HG03103 (cell line): ENCODE data around the gene HCST.
"Not testable (repeated sequence)": the region's sequence is repeated elsewhere in the genome, so short reads cannot be mapped to it uniquely, and the experiment has no call there.

Experiments used
- ATAC-seq: cut with Tn5 transposase; IDR thresholded peaks from one replicate; pipeline ENCODE4 v1.9.1; 2021; ENCODE audit warnings: low read depth; ENCODE audit not compliant: unreplicated experiment

The HCST gene, protein sequence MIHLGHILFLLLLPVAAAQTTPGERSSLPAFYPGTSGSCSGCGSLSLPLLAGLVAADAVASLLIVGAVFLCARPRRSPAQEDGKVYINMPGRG

DNA sequence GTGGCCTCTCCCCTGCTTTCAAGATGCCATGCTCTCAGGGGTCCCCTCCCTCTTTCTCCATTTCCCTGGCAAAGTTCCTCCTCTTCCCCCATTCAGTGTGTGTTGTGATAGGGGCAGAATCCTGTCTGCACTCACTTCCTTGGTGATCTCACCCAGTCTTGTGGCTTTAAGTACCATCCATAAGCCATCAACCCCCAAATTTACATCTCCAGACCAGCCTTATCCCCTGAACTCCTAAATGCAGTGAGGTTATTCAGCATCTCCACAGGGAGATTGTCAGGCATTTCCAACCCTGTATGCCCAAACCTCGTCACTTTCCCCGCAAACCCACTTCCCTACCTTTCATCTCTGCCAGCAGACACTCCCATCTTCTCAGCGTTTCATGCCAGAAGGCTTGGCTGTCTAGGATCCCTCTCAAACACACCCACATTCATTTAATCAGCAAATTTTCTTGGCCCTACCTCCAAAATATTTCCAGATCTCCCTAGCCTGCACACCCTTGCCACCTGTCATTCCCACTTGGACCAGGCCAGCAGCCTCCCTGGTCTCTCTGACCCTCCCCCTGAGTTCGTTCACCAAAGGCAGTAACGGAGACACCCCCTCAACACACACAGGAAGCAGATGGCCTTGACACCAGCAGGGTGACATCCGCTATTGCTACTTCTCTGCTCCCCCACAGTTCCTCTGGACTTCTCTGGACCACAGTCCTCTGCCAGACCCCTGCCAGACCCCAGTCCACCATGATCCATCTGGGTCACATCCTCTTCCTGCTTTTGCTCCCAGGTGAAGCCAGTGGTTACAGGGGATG lies at the start of gene HCST:
TSS of gene HCST (plus strand) at position 676 of the 808 bp plus-strand sequence. CDS start at position 741, 65 bp downstream.
- no peak for ATAC-seq

- ATAC-seq, result no peak
These were observed 49.1 kb upstream of the HCST start for GRCh38 chr19:35853038-35853756.

DNA sequence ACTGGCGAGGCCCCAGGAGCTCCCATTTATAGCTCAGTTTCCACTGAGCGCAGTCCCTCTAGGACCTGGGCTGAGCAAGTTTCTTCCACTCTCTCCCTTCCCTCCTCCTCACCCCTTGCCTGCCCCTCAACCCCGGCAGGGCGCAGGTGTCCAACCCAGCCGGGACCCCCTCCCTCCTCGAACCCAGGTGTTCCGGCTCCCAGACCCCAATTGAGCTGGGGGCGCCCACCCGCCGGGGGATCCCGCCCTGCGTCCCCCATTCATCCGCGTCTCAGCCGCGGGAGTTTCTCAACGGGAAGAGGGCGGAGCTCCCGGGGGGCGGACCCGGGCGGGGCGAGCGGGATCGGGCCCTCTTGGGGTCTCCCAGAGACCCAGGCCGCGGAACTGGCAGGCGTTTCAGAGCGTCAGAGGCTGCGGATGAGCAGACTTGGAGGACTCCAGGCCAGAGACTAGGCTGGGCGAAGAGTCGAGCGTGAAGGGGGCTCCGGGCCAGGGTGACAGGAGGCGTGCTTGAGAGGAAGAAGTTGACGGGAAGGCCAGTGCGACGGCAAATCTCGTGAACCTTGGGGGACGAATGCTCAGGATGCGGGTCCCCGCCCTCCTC lies 45.7 kb upstream of the HCST start, which contains the start of gene KIRREL2:
TSS of gene KIRREL2 (plus strand) at position 366 of the 604 bp plus-strand sequence. CDS start at position 575, 209 bp downstream.
- no peak for ATAC-seq

DNA sequence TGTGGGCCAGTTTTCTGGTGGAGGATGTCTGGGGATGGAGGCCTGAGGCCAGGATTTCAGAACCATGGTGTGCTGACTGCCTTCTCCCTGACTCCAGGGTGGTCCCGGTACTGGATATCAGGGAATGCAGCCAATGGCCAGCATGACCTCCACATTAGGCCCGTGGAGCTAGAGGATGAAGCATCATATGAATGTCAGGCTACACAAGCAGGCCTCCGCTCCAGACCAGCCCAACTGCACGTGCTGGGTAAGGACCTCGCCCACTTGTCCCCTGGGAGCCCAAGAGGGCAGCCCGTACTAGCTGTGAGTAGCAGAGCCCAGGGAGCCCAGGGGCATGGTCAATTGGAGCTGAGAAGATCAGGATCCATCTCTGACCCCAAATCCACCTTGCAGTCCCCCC lies 44.0 kb upstream of the HCST start:
- ATAC-seq, result no peak

- ATAC-seq, result no peak
These were observed 42.9 kb upstream of the HCST start for GRCh38 chr19:35859414-35859813.

GRCh38 chr19:35860436-35860817 lies 41.9 kb upstream of the HCST start:
- no peak for ATAC-seq

DNA sequence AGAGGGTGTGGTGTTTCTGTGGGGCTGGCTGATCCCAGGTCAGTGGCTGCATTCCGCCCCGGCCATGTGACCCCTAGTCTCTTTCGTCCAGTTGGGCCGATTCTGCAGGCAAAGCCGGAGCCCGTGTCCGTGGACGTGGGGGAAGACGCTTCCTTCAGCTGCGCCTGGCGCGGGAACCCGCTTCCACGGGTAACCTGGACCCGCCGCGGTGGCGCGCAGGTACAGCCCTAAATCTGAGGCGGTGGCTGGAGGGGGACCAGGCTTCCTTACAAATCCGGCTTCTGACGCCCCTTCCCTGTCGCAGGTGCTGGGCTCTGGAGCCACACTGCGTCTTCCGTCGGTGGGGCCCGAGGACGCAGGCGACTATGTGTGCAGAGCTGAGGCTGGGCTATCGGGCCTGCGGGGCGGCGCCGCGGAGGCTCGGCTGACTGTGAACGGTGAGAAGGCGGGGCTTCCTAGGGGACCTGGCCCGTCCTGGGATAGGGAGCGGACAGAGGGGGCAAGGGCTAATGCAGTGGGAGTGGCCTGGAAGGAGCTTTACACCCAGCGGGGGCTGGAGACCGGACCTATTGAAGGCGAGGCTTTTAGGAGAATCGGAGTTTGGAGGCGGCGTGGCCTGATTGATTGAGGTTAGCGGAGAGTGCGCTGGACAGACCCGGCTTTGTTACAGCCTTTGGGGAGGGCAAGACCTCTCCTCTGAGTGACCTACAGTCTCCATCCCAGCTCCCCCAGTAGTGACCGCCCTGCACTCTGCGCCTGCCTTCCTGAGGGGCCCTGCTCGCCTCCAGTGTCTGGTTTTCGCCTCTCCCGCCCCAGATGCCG lies 41.3 kb upstream of the HCST start:
- no peak for ATAC-seq

DNA sequence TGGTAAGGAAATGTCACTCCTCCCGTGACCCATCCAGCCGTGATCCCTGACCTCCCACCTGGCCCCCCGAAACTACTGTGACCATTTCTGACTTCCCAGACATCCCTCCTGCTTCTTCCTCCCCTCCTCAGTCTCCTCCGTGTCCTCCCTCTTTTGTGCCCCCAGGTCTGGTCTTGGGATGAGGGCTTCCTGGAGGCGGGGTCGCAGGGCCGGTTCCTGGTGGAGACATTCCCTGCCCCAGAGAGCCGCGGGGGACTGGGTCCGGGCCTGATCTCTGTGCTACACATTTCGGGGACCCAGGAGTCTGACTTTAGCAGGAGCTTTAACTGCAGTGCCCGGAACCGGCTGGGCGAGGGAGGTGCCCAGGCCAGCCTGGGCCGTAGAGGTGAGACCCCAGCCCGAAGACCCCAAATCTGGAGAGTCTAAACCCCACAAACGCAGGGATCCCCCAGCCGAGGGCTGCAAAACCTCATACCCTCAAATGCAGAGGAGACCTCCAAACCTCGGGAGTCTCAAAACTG lies 40.6 kb upstream of the HCST start:
- no peak for ATAC-seq

- ATAC-seq, result no peak
These were observed 39.8 kb upstream of the HCST start for GRCh38 chr19:35862528-35862927.

DNA sequence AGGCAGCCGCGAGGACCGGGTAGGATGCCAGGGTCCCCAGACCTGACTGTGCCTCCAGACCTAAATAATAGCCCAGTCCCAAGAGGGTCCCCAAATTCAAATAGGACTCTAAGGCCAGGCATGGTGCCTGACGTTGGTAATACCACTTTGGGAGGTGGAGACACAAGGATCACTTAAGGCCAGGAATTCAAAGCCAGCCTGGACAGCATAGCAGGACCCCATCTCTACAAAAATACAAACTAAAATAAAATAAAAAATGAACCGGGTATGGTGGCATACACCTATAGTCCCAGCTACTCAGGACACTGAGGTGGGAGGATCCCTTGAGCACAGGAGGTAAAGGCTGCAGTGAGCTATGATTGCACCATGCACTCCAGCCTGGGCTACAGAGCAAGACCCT lies 39.3 kb upstream of the HCST start:
- no peak for ATAC-seq

GRCh38 chr19:35868172-35868822 lies 34.0 kb upstream of the HCST start, which contains the start of gene APLP1:
APLP1 (plus strand) TSS chr19:35868574; CDS start chr19:35868637, 63 bp downstream.
- ATAC-seq, result no peak

GRCh38 chr19:35868823-35869326 lies 33.5 kb upstream of the HCST start:
- ATAC-seq, result no peak

DNA sequence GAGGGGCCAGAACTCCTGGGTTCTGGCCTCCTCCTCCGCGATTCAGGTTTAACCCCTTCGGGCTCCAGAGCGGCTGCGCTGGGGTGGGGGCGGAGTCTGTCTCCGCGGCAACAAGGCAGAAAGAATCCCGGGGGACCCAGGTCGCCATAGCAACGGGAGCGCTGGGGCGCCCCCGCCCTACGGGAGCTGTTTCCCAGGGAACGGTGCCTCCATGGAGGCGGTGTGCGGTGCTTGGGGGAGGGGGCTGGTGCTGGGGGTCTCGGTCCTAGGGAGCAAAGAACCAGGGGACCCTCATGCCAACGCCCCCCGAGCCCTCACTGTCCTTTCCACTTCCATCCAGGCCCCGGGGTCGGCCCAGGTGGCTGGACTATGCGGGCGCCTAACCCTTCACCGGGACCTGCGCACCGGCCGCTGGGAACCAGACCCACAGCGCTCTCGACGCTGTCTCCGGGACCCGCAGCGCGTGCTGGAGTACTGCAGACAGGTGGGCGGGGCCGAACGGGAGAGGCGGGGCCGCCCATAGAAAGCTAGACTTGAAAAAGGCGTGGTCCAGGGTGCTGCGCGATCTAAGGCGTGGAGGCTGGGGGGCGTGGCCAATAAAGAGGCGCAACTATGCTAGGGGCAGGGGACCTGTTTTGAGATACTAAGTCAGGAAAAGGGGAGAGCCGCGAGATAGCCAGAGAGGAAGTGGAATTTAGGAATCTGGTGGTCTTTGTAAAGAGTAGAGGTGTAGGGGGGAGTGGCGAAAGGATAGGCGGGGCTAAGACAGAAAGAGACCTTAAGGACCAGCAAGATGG lies 32.8 kb upstream of the HCST start:
- no peak for ATAC-seq

GRCh38 chr19:35870124-35870736 lies 32.1 kb upstream of the HCST start:
- ATAC-seq, result not testable (repeated sequence)

GRCh38 chr19:35870798-35871197 lies 31.5 kb upstream of the HCST start:
- no peak for ATAC-seq

DNA sequence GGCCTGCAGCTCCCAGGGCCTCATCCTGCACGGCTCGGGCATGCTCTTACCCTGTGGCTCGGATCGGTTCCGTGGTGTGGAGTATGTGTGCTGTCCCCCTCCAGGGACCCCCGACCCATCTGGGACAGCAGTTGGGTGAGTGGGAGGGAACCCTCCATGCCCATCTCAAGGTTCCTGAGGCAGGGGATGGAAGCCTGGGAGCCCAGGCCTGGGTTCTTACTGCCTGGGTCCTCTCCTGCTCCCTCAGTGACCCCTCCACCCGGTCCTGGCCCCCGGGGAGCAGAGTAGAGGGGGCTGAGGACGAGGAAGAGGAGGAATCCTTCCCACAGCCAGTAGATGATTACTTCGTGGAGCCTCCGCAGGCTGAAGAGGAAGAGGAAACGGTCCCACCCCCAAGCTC lies 30.7 kb upstream of the HCST start:
- no peak for ATAC-seq

DNA sequence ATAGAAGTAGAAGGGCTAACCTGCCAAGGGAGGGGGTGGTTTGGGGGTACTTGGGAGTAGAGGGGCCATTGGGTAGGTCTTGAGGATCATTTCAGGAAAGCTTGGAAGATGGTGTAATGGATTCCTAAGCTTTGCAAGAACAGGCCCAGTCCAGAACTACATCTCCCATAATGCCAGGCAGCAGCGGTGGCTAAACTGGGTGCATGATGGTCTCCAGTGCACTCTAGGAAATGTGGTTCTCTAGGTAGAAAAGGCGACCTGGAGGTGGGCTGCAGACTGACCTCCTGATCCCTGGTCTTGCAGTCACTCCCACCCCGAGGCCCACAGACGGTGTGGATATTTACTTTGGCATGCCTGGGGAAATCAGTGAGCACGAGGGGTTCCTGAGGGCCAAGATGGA lies 30.1 kb upstream of the HCST start:
- ATAC-seq, result no peak

- ATAC-seq, result no peak
These were observed 27.9 kb upstream of the HCST start for GRCh38 chr19:35874392-35874930.
